GM12878 (cell line): ENCODE data around the gene PFN3. TPM values are rescaled to one million over a fixed set of nuclear protein-coding genes. Genes with fewer than 3 reads are reported as not detected.
A peak's percentile ranks its signal among the peaks of the same experiment; 100 is the strongest.

Source experiments
- CEBPZ ChIP-seq: fragments of 150-350 bp; IDR thresholded peaks from 2 replicates; pipeline ENCODE4 v1.6.1; 2016; ENCODE audit warnings: low read depth, low read length
- CHD1 ChIP-seq: IDR thresholded peaks from 2 replicates; pipeline ENCODE4 v1.6.1; 2012; ENCODE audit warnings: low read depth, low read length, improper control_type of control experiment
- HDAC6 ChIP-seq: fragments of 200-600 bp; sonication (generic); IDR thresholded peaks from one replicate; pipeline ENCODE4 v1.8.0; 2017; ENCODE audit warnings: antibody characterized with exemption; ENCODE audit not compliant: unreplicated experiment
- KAT2A ChIP-seq: conservative IDR thresholded peaks from 2 replicates; pipeline ENCODE4 v1.6.1; 2011; ENCODE audit warnings: low read depth, low read length; ENCODE audit not compliant: control insufficient read depth
- MYC ChIP-seq: IDR thresholded peaks from 2 replicates; pipeline ENCODE4 v1.6.1; 2011; ENCODE audit warnings: mild to moderate bottlenecking, low read length, moderate library complexity, inconsistent platforms; ENCODE audit not compliant: insufficient read depth, insufficient replicate concordance, insufficient read length, severe bottlenecking
- SMC3 ChIP-seq: IDR thresholded peaks from 2 replicates; pipeline ENCODE4 v1.6.1; 2011; ENCODE audit warnings: low read length, improper control_type of control experiment, borderline replicate concordance
- SPI1 ChIP-seq: IDR thresholded peaks from 2 replicates; pipeline ENCODE4 v1.6.1; 2011; ENCODE audit warnings: low read depth, mild to moderate bottlenecking, low read length, moderate library complexity, borderline replicate concordance; ENCODE audit not compliant: insufficient read depth
- SREBF2 ChIP-seq: IDR thresholded peaks from 2 replicates; pipeline ENCODE4 v1.6.1; 2012; ENCODE audit warnings: mild to moderate bottlenecking, low read length
- TCF12 ChIP-seq: IDR thresholded peaks from 2 replicates; pipeline ENCODE4 v1.6.1; 2011; ENCODE audit warnings: low read depth, mild to moderate bottlenecking, low read length
- ZNF384 ChIP-seq: IDR thresholded peaks from 2 replicates; pipeline ENCODE4 v1.6.1; 2012; ENCODE audit warnings: low read depth, mild to moderate bottlenecking, low read length, improper control_type of control experiment, borderline replicate concordance
- polyA plus RNA-seq, 11 experiments: library from polyadenylated mRNA; depleted of rRNA in 4 of 11; unstranded in 6 of 11; stranded (reverse) in 5 of 11; fragments of >200 nt; fragmentation: Nextera tagmentation in 4 of 11; fragmentation: Illumina TruSeq in 1 of 11; extraction: Ambion mirVana in 4 of 11; extraction: Trizol in 1 of 11; gene quantifications; 1 replicate in 1 of 11; 2 replicates in 10 of 11; pipeline versions ENCODE4 v1.2.1 to v1.2.3, GENCODE V29; 2011 to 2016; ENCODE audit warnings: inconsistent platforms in 2 of 11, missing spikeins in 2 of 11, low read depth in 1 of 11
- total RNA-seq, 4 experiments: library from RNA; depleted of rRNA in 3 of 4; stranded (reverse); fragments of >200 nt in 3 of 4; fragmentation: Illumina TruSeq in 1 of 4; extraction: Trizol in 1 of 4; gene quantifications; 2 replicates each; pipeline versions ENCODE4 v1.2.1 to v1.2.3, GENCODE V29; 2013 to 2021
- TF ChIP-seq, protein P1 (sequence below): fragments of 450-650 bp; IDR thresholded peaks from 2 replicates; pipeline ENCODE4 v1.6.1; 2017; ENCODE audit warnings: mild to moderate bottlenecking, moderate library complexity
- TF ChIP-seq, protein P2 (sequence below), 3 experiments: IDR thresholded peaks in 2 of 3; conservative IDR thresholded peaks in 1 of 3; 2 replicates each; pipeline ENCODE4 v1.5.1; 2011; ENCODE audit warnings: low read depth in 3 of 3, low read length in 3 of 3, mild to moderate bottlenecking in 3 of 3, control low read depth in 2 of 3, moderate library complexity in 2 of 3, inconsistent platforms in 1 of 3, mixed read lengths in 1 of 3; ENCODE audit not compliant: control insufficient read depth in 2 of 3, insufficient read depth in 1 of 3; ENCODE audit errors: extremely low read depth in 1 of 3

The PFN3 gene
- total and polyA plus RNA-seq, 10 of the 15 experiments (the other 5 are each of a cell fraction or from before 2014, with no cell fraction given) = not detected

DNA sequence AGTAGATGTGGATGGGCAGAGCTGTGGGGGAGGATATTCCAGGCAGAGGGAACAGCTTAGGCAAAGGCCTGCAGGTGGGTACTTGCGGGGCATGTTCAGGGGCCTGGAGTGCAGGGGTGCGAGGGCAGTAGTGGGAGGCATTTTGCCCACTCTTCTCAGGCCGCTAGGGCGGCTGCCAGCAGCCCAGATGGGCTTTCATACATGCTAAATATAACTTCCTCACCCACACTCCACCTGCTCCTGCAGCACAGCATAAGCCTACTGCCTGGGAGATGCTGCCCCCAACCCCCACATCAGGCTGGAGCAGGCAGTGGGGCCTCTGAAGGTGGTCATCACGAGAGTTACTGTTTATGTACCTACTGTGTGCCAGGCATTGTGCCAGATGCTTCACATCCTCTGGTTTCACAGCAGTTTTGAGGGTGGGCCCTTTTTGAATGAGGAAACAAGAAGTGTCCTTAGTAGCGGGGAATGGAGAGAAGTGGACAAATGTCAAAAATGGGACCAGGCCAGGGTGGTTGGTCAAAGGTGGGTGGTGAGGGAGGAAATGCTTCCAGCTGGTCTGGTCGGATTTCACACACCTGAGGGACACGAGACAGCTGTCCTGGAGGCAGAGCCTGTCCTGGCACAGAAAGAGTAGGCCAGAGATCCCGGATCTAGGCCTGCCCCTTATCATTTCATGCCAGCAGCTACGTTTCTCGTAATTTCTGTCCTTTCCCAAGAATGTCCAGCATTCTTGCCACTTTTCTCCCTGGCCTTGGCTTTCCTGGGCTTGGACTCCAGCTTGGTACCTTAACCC lies 30.6 kb downstream of the PFN3 start (continued):
- TF ChIP-seq ZNF384 (no peak), SMC3 (0 out of 2 replicates have a peak, but pooled peaks have one; percentile 3), CEBPZ (no peak), HDAC6 (no peak), SREBF2 (no peak), CHD1 (no peak), SPI1 (no peak), KAT2A (no peak), TCF12 (0 out of 2 replicates have a peak, but pooled peaks have one; percentile 47), MYC (no peak)
- TF ChIP-seq, protein P1, sequence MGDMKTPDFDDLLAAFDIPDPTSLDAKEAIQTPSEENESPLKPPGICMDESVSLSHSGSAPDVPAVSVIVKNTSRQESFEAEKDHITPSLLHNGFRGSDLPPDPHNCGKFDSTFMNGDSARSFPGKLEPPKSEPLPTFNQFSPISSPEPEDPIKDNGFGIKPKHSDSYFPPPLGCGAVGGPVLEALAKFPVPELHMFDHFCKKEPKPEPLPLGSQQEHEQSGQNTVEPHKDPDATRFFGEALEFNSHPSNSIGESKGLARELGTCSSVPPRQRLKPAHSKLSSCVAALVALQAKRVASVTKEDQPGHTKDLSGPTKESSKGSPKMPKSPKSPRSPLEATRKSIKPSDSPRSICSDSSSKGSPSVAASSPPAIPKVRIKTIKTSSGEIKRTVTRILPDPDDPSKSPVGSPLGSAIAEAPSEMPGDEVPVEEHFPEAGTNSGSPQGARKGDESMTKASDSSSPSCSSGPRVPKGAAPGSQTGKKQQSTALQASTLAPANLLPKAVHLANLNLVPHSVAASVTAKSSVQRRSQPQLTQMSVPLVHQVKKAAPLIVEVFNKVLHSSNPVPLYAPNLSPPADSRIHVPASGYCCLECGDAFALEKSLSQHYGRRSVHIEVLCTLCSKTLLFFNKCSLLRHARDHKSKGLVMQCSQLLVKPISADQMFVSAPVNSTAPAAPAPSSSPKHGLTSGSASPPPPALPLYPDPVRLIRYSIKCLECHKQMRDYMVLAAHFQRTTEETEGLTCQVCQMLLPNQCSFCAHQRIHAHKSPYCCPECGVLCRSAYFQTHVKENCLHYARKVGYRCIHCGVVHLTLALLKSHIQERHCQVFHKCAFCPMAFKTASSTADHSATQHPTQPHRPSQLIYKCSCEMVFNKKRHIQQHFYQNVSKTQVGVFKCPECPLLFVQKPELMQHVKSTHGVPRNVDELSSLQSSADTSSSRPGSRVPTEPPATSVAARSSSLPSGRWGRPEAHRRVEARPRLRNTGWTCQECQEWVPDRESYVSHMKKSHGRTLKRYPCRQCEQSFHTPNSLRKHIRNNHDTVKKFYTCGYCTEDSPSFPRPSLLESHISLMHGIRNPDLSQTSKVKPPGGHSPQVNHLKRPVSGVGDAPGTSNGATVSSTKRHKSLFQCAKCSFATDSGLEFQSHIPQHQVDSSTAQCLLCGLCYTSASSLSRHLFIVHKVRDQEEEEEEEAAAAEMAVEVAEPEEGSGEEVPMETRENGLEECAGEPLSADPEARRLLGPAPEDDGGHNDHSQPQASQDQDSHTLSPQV = no peak
- TF ChIP-seq, protein P2, sequence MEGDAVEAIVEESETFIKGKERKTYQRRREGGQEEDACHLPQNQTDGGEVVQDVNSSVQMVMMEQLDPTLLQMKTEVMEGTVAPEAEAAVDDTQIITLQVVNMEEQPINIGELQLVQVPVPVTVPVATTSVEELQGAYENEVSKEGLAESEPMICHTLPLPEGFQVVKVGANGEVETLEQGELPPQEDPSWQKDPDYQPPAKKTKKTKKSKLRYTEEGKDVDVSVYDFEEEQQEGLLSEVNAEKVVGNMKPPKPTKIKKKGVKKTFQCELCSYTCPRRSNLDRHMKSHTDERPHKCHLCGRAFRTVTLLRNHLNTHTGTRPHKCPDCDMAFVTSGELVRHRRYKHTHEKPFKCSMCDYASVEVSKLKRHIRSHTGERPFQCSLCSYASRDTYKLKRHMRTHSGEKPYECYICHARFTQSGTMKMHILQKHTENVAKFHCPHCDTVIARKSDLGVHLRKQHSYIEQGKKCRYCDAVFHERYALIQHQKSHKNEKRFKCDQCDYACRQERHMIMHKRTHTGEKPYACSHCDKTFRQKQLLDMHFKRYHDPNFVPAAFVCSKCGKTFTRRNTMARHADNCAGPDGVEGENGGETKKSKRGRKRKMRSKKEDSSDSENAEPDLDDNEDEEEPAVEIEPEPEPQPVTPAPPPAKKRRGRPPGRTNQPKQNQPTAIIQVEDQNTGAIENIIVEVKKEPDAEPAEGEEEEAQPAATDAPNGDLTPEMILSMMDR (IDR thresholded peaks at IDR 0.05 in 2 of 3, conservative IDR thresholded peaks at IDR 0.05 in 1 of 3; ENCODE audit: control insufficient read depth in 2 of 3, extremely low read depth in 1 of 3, insufficient read depth in 1 of 3, low read depth in 3 of 3, low read length in 3 of 3) = peak in 1 of 3 experiments; percentile 4; a peak in 1 of 6 replicates
